Urothelium cell line (cell line): ENCODE data around the gene FLT1.

Source experiments
- DNase-seq: peaks from one replicate; pipeline ENCODE4 v3.0.0; 2011; ENCODE audit warnings: low spot score, mixed read lengths
- FAIRE-seq: peaks from 2 replicates; lab custom pipeline; 2011; peaks lifted over from hg19 to GRCh38; lab: Jason Lieb, UNC

FLT1 gene

GRCh38 chr13:28494778-28495537 lies at the start of gene FLT1:
Gene FLT1, minus strand, starts transcription at chr13:28495128. Its CDS starts 285 bp downstream, at chr13:28494843.
- no peak for FAIRE-seq
- no peak for DNase-seq

GRCh38 chr13:28544026-28544425 lies 49.1 kb upstream of the FLT1 start:
- DNase-seq, result no peak
- FAIRE-seq, result no peak

- FAIRE-seq, result no peak
Measured at GRCh38 chr13:28542804-28543203, 47.9 kb upstream of the FLT1 start.

GRCh38 chr13:28541966-28542365 lies 47.0 kb upstream of the FLT1 start:
- DNase-seq (no peak), FAIRE-seq (no peak)

More at GRCh38 chr13:28542804-28543203, 47.9 kb upstream of the FLT1 start:
- no peak for DNase-seq

GRCh38 chr13:28540612-28541011 lies 45.7 kb upstream of the FLT1 start:
- DNase-seq, result no peak
- no peak for FAIRE-seq

GRCh38 chr13:28539625-28540286 lies 44.8 kb upstream of the FLT1 start:
- no peak for FAIRE-seq

GRCh38 chr13:28538932-28539331 lies 44.0 kb upstream of the FLT1 start:
- FAIRE-seq, result no peak
- DNase-seq, result no peak

More at GRCh38 chr13:28539625-28540286, 44.8 kb upstream of the FLT1 start:
- no peak for DNase-seq

- FAIRE-seq (no peak), DNase-seq (no peak)
Measured at GRCh38 chr13:28537171-28537570, 42.2 kb upstream of the FLT1 start.

GRCh38 chr13:28536371-28536770 lies 41.4 kb upstream of the FLT1 start:
- no peak for FAIRE-seq

GRCh38 chr13:28535734-28536133 lies 40.8 kb upstream of the FLT1 start:
- DNase-seq, result no peak
- no peak for FAIRE-seq

More at GRCh38 chr13:28536371-28536770, 41.4 kb upstream of the FLT1 start:
- DNase-seq, result no peak

- DNase-seq (no peak), FAIRE-seq (no peak)
Measured at GRCh38 chr13:28534801-28535200, 39.9 kb upstream of the FLT1 start.

GRCh38 chr13:28534210-28534609 lies 39.3 kb upstream of the FLT1 start:
- no peak for FAIRE-seq
- DNase-seq, result no peak

GRCh38 chr13:28533441-28534166 lies 38.7 kb upstream of the FLT1 start:
- FAIRE-seq (no peak), DNase-seq (no peak)

- no peak for FAIRE-seq
Measured at GRCh38 chr13:28533125-28533436, 38.2 kb upstream of the FLT1 start.

GRCh38 chr13:28532388-28533124 lies 37.6 kb upstream of the FLT1 start:
- DNase-seq (no peak), FAIRE-seq (no peak)

More at GRCh38 chr13:28533125-28533436, 38.2 kb upstream of the FLT1 start:
- DNase-seq, result no peak

- DNase-seq, result no peak
- peak; percentile 74 for FAIRE-seq
Measured at GRCh38 chr13:28531845-28532387, 37.0 kb upstream of the FLT1 start.

- FAIRE-seq, result no peak
- no peak for DNase-seq
Measured at GRCh38 chr13:28531077-28531844, 36.3 kb upstream of the FLT1 start.

GRCh38 chr13:28530729-28531076 lies 35.8 kb upstream of the FLT1 start:
- no peak for DNase-seq
- no peak for FAIRE-seq

GRCh38 chr13:28529836-28530235 lies 34.9 kb upstream of the FLT1 start:
- FAIRE-seq, result no peak
- DNase-seq, result no peak

- FAIRE-seq (no peak), DNase-seq (no peak)
Measured at GRCh38 chr13:28528848-28529247, 33.9 kb upstream of the FLT1 start.
